Endothelial cell (in vitro differentiated cells): Measurements from ENCODE around the gene SREBF1. TPM values are rescaled to one million over a fixed set of nuclear protein-coding genes. Genes with fewer than 3 reads are reported as not detected.
A peak's percentile ranks its signal among the peaks of the same experiment; 100 is the strongest.

Source experiments
- DNase-seq: peaks from one replicate; pipeline ENCODE4 v3.0.0; 2021; ENCODE audit warnings: low spot score
- H3K27ac Mint-ChIP-seq: one replicate; pipeline ENCODE4 v1.8.0; 2021; ENCODE audit warnings: mixed read lengths, inconsistent platforms; ENCODE audit not compliant: unreplicated experiment
- H3K27me3 Mint-ChIP-seq: one replicate; pipeline ENCODE4 v1.8.0; 2021; ENCODE audit warnings: mild to moderate bottlenecking, moderate library complexity, mixed read lengths, inconsistent platforms; ENCODE audit not compliant: unreplicated experiment
- H3K36me3 Mint-ChIP-seq: one replicate; pipeline ENCODE4 v1.8.0; 2021; ENCODE audit warnings: mild to moderate bottlenecking, low read depth, mixed read lengths, inconsistent platforms; ENCODE audit not compliant: unreplicated experiment
- H3K4me1 Mint-ChIP-seq: one replicate; pipeline ENCODE4 v1.8.0; 2021; ENCODE audit warnings: mild to moderate bottlenecking, mixed read lengths, inconsistent platforms; ENCODE audit not compliant: unreplicated experiment
- H3K4me3 Mint-ChIP-seq: one replicate; pipeline ENCODE4 v1.8.0; 2021; ENCODE audit warnings: mild to moderate bottlenecking, mixed read lengths, inconsistent platforms; ENCODE audit not compliant: unreplicated experiment
- H3K9me3 Mint-ChIP-seq: one replicate; pipeline ENCODE4 v1.8.0; 2021; ENCODE audit warnings: mixed read lengths, inconsistent platforms; ENCODE audit not compliant: unreplicated experiment
- total RNA-seq: library from RNA; stranded (reverse); fragmentation: NEBNext Ultra II Directional; extraction: Animal tissue kit (Norgen Biotek cat#: 25700); gene quantifications from one replicate; pipeline ENCODE4 v1.2.1, GENCODE V29; 2021; ENCODE audit not compliant: unreplicated experiment
- TF ChIP-seq, protein P1 (sequence below): fragments of 200-600 bp; sonication (generic); IDR thresholded peaks from one replicate; pipeline ENCODE4 v1.5.0; 2021; ENCODE audit warnings: antibody characterized with exemption; ENCODE audit not compliant: unreplicated experiment

Gene SREBF1
- total RNA-seq, 1 donor from 2014 or later: 146 TPM

DNA sequence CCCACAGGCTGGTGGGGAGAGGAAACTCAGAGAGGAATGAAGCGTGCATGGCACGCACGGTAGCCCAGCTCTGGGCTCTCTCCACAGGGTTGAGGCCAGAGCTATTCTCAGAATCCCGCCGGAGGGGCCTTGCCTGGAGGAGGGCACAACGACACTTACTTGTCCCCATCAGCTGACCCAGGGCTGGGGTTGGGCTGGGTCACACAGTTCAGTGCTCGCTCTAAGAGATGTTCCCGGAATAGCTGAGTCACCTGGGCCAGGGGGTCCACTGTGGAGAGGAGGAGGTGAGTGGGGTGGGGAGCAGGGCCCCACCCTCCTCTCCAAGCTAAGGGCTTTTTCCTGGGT is 21.8 kb downstream of the SREBF1 start:
- DNase-seq: no peak
- Mint-ChIP-seq H3K36me3 (peaks cover 18% of the 10 kb centered on the region), H3K4me3 (no peak overlapping the region), H3K27ac (peak overlapping the region; percentile 75), H3K9me3 (no peaks in the 10 kb centered on the region), H3K27me3 (peaks cover 46% of the 10 kb centered on the region), H3K4me1 (peaks cover 15% of the 10 kb centered on the region)
- TF ChIP-seq, protein P1, sequence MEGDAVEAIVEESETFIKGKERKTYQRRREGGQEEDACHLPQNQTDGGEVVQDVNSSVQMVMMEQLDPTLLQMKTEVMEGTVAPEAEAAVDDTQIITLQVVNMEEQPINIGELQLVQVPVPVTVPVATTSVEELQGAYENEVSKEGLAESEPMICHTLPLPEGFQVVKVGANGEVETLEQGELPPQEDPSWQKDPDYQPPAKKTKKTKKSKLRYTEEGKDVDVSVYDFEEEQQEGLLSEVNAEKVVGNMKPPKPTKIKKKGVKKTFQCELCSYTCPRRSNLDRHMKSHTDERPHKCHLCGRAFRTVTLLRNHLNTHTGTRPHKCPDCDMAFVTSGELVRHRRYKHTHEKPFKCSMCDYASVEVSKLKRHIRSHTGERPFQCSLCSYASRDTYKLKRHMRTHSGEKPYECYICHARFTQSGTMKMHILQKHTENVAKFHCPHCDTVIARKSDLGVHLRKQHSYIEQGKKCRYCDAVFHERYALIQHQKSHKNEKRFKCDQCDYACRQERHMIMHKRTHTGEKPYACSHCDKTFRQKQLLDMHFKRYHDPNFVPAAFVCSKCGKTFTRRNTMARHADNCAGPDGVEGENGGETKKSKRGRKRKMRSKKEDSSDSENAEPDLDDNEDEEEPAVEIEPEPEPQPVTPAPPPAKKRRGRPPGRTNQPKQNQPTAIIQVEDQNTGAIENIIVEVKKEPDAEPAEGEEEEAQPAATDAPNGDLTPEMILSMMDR: no peak

DNA sequence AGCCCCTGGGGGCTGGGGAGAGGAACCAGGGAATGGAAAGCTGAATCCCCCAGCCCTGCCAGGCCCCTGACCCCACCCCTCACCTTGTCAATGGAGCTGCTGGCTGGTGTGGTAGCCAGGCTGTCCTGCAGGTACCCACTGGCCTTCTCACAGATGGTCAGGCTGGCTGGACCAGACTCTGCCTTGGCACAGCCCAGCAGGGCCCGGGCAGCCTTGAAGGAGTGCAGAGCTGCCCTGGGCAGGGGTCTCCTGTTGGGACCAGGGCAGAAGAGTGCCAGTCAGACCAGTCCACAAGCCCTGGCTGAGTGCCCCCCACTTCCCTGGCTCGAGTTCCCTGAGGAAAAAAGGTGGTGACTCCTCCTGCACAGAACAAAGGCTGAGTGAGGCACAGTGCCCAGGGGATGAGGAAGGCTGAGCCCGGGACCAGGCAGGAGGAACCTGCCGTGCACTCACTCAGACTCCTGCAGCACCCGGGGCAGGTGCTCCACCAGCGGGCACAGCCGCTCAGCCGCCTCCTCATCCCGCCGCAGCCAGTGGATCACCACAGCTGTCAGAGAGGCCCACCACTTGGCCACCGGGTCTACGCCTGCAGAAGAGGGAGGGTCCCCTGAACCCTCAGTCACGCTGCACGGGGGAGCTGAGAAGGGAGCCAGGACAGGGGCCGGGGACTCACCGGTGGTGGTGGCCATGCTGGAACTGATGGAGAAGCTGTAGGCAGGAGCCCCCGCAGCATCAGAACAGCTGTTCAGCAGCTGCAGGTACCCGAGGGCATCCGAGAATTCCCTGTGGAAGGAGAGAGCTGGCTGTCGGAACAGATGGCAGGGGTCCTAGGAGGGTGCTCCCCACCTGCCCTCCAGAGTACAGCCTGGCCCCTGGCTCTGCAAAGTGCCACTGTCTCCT is 22.4 kb downstream of the SREBF1 start:
- Mint-ChIP-seq H3K4me3 (no peak overlapping the region), H3K27ac (peak overlapping the region; percentile 75), H3K9me3 (no peaks in the 10 kb centered on the region)

DNA sequence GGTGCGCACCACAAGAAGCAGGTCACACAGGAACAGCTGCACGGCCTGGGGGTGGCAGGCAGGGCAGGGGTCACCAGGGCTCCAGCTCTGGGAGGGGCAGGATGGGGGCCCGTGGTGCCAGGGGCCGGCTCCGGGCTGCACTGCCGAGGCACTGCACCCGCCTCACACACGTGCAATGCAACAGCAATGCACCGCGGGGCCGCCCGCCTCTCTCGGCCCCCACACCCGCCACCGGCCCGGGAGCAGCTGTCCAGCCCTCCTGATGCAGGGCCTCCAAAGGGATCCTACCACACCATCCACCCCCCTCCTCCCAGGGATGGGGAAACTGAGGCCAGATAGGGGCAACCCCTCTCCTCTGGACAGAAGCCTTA is 23.1 kb downstream of the SREBF1 start:
- H3K4me1 Mint-ChIP-seq: peaks cover 14% of the 10 kb centered on the region
- no peak overlapping the region for H3K27ac Mint-ChIP-seq
- no peak for DNase-seq
- TF ChIP-seq, protein P1: no peak
- peaks cover 11% of the 10 kb centered on the region for H3K36me3 Mint-ChIP-seq
- H3K27me3 Mint-ChIP-seq: peaks cover 43% of the 10 kb centered on the region
- no peaks in the 10 kb centered on the region for H3K9me3 Mint-ChIP-seq
- no peak overlapping the region for H3K4me3 Mint-ChIP-seq

More for the DNA sequence above, 22.4 kb downstream of the SREBF1 start:
- no peak for DNase-seq
- Mint-ChIP-seq H3K4me1 (peaks cover 15% of the 10 kb centered on the region), H3K27me3 (peaks cover 44% of the 10 kb centered on the region), H3K36me3 (peaks cover 18% of the 10 kb centered on the region)
- TF ChIP-seq, protein P1: no peak

DNA sequence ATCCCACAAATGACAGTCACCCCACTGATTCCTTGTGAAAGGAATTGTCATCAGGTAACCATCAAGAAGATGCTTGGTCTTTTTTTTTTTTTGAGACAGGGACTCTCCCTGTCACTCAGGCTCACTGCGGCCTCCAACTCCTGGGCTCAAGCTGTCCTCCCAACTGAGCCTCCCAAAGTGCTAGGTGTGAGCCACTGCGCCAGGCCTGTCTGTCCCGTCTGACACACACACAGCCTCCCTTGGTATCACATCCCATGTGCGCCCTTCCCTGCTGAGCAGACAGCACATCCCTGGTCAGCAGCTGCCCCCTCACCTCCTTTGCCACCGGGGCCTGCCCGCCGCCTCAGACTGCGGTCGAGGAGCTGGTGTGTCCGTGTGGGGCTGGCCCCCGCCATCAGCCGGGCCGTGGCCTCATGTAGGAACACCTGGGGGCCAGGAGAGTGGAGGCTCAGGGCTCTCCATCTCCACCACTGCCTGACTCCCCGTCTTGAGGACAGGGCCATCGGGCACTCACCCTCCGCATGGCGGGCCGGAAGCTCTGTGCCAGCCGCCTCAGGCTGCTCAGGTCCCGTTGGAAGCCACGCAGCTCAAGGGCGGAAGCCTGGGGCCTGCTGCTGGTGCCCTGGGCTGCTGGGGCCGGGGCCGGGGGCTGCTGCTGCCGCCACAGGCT is 23.6 kb downstream of the SREBF1 start:
- DNase-seq: no peak
- Mint-ChIP-seq H3K4me3 (no peak overlapping the region), H3K9me3 (no peaks in the 10 kb centered on the region), H3K4me1 (peaks cover 12% of the 10 kb centered on the region), H3K36me3 (peaks cover 7% of the 10 kb centered on the region), H3K27ac (no peak overlapping the region), H3K27me3 (peaks cover 42% of the 10 kb centered on the region)
- TF ChIP-seq, protein P1: no peak
